Keratinocyte (primary cell): ENCODE data around the gene NOS1AP. TPM values are rescaled to one million over a fixed set of nuclear protein-coding genes. Genes with fewer than 3 reads are reported as not detected.

ENCODE experiments used
- DNase-seq: peaks from one replicate; pipeline ENCODE4 v3.0.0-alpha.2; 2011; ENCODE audit warnings: low read depth, missing footprints, low spot score
- FAIRE-seq: peaks from 2 replicates; lab custom pipeline; 2011; peaks lifted over from hg19 to GRCh38; lab: Jason Lieb, UNC
- H2AFZ ChIP-seq: 2 replicates; pipeline ENCODE4 v1.6.0; 2012; ENCODE audit warnings: low read length, control low read depth, inconsistent platforms; ENCODE audit not compliant: control insufficient read depth
- H3K27ac ChIP-seq: 2 replicates; pipeline ENCODE4 v1.5.1; 2011; ENCODE audit warnings: low read length; ENCODE audit not compliant: control insufficient read depth, insufficient read depth
- H3K27me3 ChIP-seq: 3 replicates; pipeline ENCODE4 v1.6.0; 2011; ENCODE audit warnings: low read length; ENCODE audit not compliant: control insufficient read depth, insufficient read depth; ENCODE audit errors: extremely low read depth
- H3K36me3 ChIP-seq, 2 experiments: 2 replicates in 1 of 2; 3 replicates in 1 of 2; pipeline ENCODE4 v1.5.1; 2011; ENCODE audit warnings: low read length in 2 of 2, mild to moderate bottlenecking in 1 of 2; ENCODE audit not compliant: control insufficient read depth in 2 of 2, insufficient read depth in 2 of 2; ENCODE audit errors: extremely low read depth in 1 of 2
- H3K4me1 ChIP-seq: 3 replicates; pipeline ENCODE4 v1.5.1; 2011; ENCODE audit warnings: low read length; ENCODE audit not compliant: control insufficient read depth, insufficient read depth; ENCODE audit errors: extremely low read depth
- H3K4me2 ChIP-seq: 3 replicates; pipeline ENCODE4 v1.6.0; 2011; ENCODE audit warnings: low read depth, low read length; ENCODE audit not compliant: control insufficient read depth, insufficient read depth; ENCODE audit errors: extremely low read depth
- H3K4me3 ChIP-seq, 3 experiments: fragments of 200-600 bp in 1 of 3; sonication (generic) in 1 of 3; 2 replicates in 2 of 3; 3 replicates in 1 of 3; pipeline ENCODE4 v1.5.1; 2011 to 2016; ENCODE audit warnings: low read length in 3 of 3, mild to moderate bottlenecking in 3 of 3, control low read depth in 2 of 3, inconsistent platforms in 1 of 3, low read depth in 1 of 3, mixed read lengths in 1 of 3, mixed run types in 1 of 3, moderate library complexity in 1 of 3; ENCODE audit not compliant: control insufficient read depth in 2 of 3, insufficient read depth in 2 of 3; ENCODE audit errors: extremely low read depth in 1 of 3
- H3K79me2 ChIP-seq: 2 replicates; pipeline ENCODE4 v1.6.0; 2012; ENCODE audit warnings: low read length; ENCODE audit not compliant: control insufficient read depth, insufficient read depth
- H3K9ac ChIP-seq: 3 replicates; pipeline ENCODE4 v1.6.0; 2011; ENCODE audit warnings: low read length; ENCODE audit not compliant: control insufficient read depth, insufficient read depth; ENCODE audit errors: extremely low read depth
- H3K9me1 ChIP-seq: 3 replicates; pipeline ENCODE4 v1.6.0; 2011; ENCODE audit warnings: low read length; ENCODE audit not compliant: control insufficient read depth, insufficient read depth; ENCODE audit errors: extremely low read depth
- H3K9me3 ChIP-seq: 2 replicates; pipeline ENCODE4 v1.5.1; 2012; ENCODE audit warnings: low read depth, low read length; ENCODE audit not compliant: control insufficient read depth
- H4K20me1 ChIP-seq: 3 replicates; pipeline ENCODE4 v1.6.0; 2011; ENCODE audit warnings: low read length; ENCODE audit not compliant: control insufficient read depth, insufficient read depth; ENCODE audit errors: extremely low read depth
- EZH2 ChIP-seq: IDR thresholded peaks from one replicate; pipeline ENCODE4 v1.6.1; 2012; ENCODE audit warnings: inconsistent platforms, mild to moderate bottlenecking, low read length, moderate library complexity
- dilution Hi-C: fragments of 300-500 bp; cut with MboI; formaldehyde crosslinking; loops from one replicate; pipeline ENCODE4 v1.7.0; 2020; ENCODE audit warnings: low sequenced_read_pairs; ENCODE audit not compliant: extremely low pct_ligation_motif_present
- polyA plus RNA-seq, 5 experiments: library from polyadenylated mRNA; depleted of rRNA in 3 of 5; stranded (reverse) in 3 of 5; stranded (forward) in 1 of 5; unstranded in 1 of 5; fragments of >200 nt; gene quantifications; 1 replicate in 1 of 5; 2 replicates in 3 of 5; 3 replicates in 1 of 5; pipeline versions ENCODE4 v1.2.1 to v1.2.3, GENCODE V29; 2011 to 2012; ENCODE audit warnings: missing spikeins in 2 of 5, low read depth in 1 of 5, low replicate concordance in 1 of 5
- TF ChIP-seq, protein P1 (sequence below), 3 experiments: IDR thresholded peaks in 1 of 3; conservative IDR thresholded peaks in 1 of 3; optimal IDR thresholded peaks in 1 of 3; 2 replicates in 2 of 3; 3 replicates in 1 of 3; pipeline versions ENCODE3 to v1.5.1; 2011; ENCODE audit warnings: low read length in 3 of 3, mild to moderate bottlenecking in 3 of 3, moderate library complexity in 2 of 3, control low read depth in 1 of 3, inconsistent platforms in 1 of 3; ENCODE audit not compliant: insufficient read depth in 2 of 3; ENCODE audit errors: extremely low read depth in 1 of 3

Gene NOS1AP
- polyA plus RNA-seq, 1 donor (not counting 4 experiments of a cell fraction or from before 2014, with no cell fraction given) = not detected

GRCh38 chr1:162216604-162217003, 147.1 kb downstream of the NOS1AP start:
- H3K27me3 ChIP-seq = peaks cover 5% of the 10 kb centered on the region
- no peak overlapping the region for H2AFZ ChIP-seq
- H3K9me1 ChIP-seq = no peaks in the 10 kb centered on the region
- FAIRE-seq (no peak), DNase-seq (no peak)
- H3K4me1 ChIP-seq = no peaks in the 10 kb centered on the region
- no peak overlapping the region for H3K9ac ChIP-seq
- no peaks in the 10 kb centered on the region for H4K20me1 ChIP-seq
- no peaks in the 10 kb centered on the region for H3K79me2 ChIP-seq
- H3K4me2 ChIP-seq = no peak overlapping the region
- no peak overlapping the region for H3K27ac ChIP-seq
- dilution Hi-C loops = no loop called here
- H3K4me3 ChIP-seq = no peak overlapping the region
- H3K9me3 ChIP-seq = no peaks in the 10 kb centered on the region
- TF ChIP-seq EZH2 = no peak
- TF ChIP-seq, protein P1, sequence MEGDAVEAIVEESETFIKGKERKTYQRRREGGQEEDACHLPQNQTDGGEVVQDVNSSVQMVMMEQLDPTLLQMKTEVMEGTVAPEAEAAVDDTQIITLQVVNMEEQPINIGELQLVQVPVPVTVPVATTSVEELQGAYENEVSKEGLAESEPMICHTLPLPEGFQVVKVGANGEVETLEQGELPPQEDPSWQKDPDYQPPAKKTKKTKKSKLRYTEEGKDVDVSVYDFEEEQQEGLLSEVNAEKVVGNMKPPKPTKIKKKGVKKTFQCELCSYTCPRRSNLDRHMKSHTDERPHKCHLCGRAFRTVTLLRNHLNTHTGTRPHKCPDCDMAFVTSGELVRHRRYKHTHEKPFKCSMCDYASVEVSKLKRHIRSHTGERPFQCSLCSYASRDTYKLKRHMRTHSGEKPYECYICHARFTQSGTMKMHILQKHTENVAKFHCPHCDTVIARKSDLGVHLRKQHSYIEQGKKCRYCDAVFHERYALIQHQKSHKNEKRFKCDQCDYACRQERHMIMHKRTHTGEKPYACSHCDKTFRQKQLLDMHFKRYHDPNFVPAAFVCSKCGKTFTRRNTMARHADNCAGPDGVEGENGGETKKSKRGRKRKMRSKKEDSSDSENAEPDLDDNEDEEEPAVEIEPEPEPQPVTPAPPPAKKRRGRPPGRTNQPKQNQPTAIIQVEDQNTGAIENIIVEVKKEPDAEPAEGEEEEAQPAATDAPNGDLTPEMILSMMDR (optimal IDR thresholded peaks at IDR 0.05 in 1 of 3, IDR thresholded peaks at IDR 0.05 in 1 of 3, conservative IDR thresholded peaks at IDR 0.05 in 1 of 3; ENCODE audit: extremely low read depth in 1 of 3, insufficient read depth in 2 of 3, low read length in 3 of 3) = no peak
- H3K36me3 ChIP-seq = no peaks in the 10 kb centered on the region

DNA sequence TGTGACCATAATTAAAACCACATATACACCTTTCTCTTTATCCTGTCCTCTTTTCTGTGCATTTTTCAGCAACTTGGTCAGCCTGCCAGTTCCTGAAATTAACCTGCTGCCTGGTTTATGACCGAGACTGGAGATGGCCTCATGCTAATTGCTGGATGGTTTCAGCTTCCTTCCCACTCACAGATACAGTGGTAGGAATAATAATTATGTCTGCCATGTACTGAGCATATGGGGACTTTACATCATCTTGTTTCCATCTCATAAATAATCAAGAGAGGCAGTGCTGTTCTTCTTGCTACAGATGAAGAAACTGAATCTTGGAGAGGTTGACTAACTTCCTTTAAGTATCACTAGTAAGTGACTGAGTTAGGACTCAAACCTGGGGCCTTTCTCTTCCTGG, 148.2 kb downstream of the NOS1AP start:
- no peaks in the 10 kb centered on the region for H3K79me2 ChIP-seq
- no peak overlapping the region for H2AFZ ChIP-seq
- H3K36me3 ChIP-seq = no peaks in the 10 kb centered on the region
- H3K4me3 ChIP-seq = no peak overlapping the region
- no peaks in the 10 kb centered on the region for H3K9me1 ChIP-seq
- H3K9me3 ChIP-seq = no peaks in the 10 kb centered on the region
- H3K4me2 ChIP-seq = no peak overlapping the region
- H3K27ac ChIP-seq = no peak overlapping the region
- H3K4me1 ChIP-seq = no peaks in the 10 kb centered on the region
- no peak overlapping the region for H3K9ac ChIP-seq
- no peak for FAIRE-seq
- peaks cover 2% of the 10 kb centered on the region for H3K27me3 ChIP-seq
- dilution Hi-C loops = no loop called here
- no peak for DNase-seq
- TF ChIP-seq, protein P1 (optimal IDR thresholded peaks at IDR 0.05 in 1 of 3, IDR thresholded peaks at IDR 0.05 in 1 of 3, conservative IDR thresholded peaks at IDR 0.05 in 1 of 3; ENCODE audit: extremely low read depth in 1 of 3, insufficient read depth in 2 of 3, low read length in 3 of 3) = no peak
- TF ChIP-seq EZH2 = no peak
- no peaks in the 10 kb centered on the region for H4K20me1 ChIP-seq
